Measurements from ENCODE around the gene KRCC1.
"Not testable (repeated sequence)": the region's sequence is repeated elsewhere in the genome, so short reads cannot be mapped to it uniquely, and the experiment has no call there.

GRCh38 chr2:88045561-88045960, 10.0 kb downstream of the KRCC1 start:
- TF ChIP-seq, protein P1, sequence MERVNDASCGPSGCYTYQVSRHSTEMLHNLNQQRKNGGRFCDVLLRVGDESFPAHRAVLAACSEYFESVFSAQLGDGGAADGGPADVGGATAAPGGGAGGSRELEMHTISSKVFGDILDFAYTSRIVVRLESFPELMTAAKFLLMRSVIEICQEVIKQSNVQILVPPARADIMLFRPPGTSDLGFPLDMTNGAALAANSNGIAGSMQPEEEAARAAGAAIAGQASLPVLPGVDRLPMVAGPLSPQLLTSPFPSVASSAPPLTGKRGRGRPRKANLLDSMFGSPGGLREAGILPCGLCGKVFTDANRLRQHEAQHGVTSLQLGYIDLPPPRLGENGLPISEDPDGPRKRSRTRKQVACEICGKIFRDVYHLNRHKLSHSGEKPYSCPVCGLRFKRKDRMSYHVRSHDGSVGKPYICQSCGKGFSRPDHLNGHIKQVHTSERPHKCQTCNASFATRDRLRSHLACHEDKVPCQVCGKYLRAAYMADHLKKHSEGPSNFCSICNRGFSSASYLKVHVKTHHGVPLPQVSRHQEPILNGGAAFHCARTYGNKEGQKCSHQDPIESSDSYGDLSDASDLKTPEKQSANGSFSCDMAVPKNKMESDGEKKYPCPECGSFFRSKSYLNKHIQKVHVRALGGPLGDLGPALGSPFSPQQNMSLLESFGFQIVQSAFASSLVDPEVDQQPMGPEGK (CRISPR knock-in tag; IDR thresholded peaks at IDR 0.05; ENCODE audit: borderline replicate concordance): not testable (repeated sequence)
- TF ChIP-seq ISL1 (CRISPR knock-in tag; IDR thresholded peaks at IDR 0.05); ZFP3 (CRISPR knock-in tag; IDR thresholded peaks at IDR 0.05); ZC3H10 (CRISPR knock-in tag; IDR thresholded peaks at IDR 0.05); ZNF8 (CRISPR knock-in tag; IDR thresholded peaks at IDR 0.05); TOX (CRISPR knock-in tag; IDR thresholded peaks at IDR 0.05; ENCODE audit: borderline replicate concordance): not testable (repeated sequence)

Data from SK-N-SH treated with all-trans-retinoic acid at 6 μM for 48 hours (cell line).